Mammary epithelial cell (primary cell): Measurements from ENCODE around the gene CAMSAP1.

Source experiments
- CTCF ChIP-seq, 2 donors: IDR thresholded peaks in 1 of 2; conservative IDR thresholded peaks in 1 of 2; 2 replicates each; pipeline ENCODE4 v1.5.1; 2011 to 2012; ENCODE audit warnings: inconsistent platforms in 2 of 2, low read length in 2 of 2, mild to moderate bottlenecking in 2 of 2, control low read depth in 1 of 2, low read depth in 1 of 2; ENCODE audit not compliant: insufficient read depth in 1 of 2; ENCODE audit errors: extremely low read depth in 1 of 2
- EZH2 ChIP-seq: IDR thresholded peaks from 2 replicates; pipeline ENCODE4 v1.6.1; 2012; ENCODE audit warnings: low read length, inconsistent platforms, borderline replicate concordance

DNA sequence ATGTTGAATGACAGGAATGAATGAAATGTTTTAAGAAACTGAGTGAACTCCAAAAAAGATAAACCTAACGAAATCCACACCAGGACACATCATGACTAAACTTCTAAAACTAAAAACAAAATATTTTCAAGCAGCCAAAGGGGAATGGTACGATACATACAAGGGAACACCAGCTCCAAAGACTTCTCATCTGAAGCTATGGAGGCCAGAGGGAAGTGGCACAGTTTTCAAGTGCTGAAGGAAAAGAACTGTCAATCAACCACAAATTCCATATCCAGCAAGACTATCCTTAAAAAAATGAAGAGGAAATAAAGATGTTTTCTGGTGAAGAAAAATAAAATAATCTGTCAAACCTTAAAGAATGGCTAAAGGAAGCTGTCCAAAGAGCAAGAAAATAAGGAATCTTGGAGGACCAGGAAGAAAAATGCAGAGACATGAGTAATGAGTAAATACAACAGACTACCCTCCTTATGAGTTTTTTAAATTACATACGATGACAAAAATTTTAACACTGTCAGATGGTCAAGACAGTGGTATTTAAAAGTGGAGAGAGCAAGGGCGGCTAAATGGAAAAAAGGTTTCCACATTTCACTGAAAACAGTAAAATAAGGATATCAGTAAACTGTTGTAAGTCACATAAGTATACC lies 12.0 kb downstream of the CAMSAP1 start:
- TF ChIP-seq CTCF (conservative IDR thresholded peaks at IDR 0.05 in 1 of 2, IDR thresholded peaks at IDR 0.05 in 1 of 2; ENCODE audit: extremely low read depth in 1 of 2, insufficient read depth in 1 of 2, low read depth in 1 of 2, low read length in 2 of 2) (no peak), EZH2 (no peak)
